Erythroblast (primary cell): ENCODE data around the gene CCDC117.

Experiments
- GATA1 ChIP-seq: IDR thresholded peaks from 2 replicates; pipeline ENCODE4 v1.6.1; 2011; ENCODE audit warnings: low read depth, mild to moderate bottlenecking, control low read depth, low read length, moderate library complexity
- POLR2A ChIP-seq: IDR thresholded peaks from 2 replicates; pipeline ENCODE4 v1.6.1; 2011; ENCODE audit warnings: mild to moderate bottlenecking, low read length

- no peak for TF ChIP-seq POLR2A
- no peak for TF ChIP-seq GATA1
Measured at GRCh38 chr22:28826921-28827320, 54.4 kb downstream of the CCDC117 start.
